ENCODE results near the gene ITPRID2.

ITPRID2 gene

DNA sequence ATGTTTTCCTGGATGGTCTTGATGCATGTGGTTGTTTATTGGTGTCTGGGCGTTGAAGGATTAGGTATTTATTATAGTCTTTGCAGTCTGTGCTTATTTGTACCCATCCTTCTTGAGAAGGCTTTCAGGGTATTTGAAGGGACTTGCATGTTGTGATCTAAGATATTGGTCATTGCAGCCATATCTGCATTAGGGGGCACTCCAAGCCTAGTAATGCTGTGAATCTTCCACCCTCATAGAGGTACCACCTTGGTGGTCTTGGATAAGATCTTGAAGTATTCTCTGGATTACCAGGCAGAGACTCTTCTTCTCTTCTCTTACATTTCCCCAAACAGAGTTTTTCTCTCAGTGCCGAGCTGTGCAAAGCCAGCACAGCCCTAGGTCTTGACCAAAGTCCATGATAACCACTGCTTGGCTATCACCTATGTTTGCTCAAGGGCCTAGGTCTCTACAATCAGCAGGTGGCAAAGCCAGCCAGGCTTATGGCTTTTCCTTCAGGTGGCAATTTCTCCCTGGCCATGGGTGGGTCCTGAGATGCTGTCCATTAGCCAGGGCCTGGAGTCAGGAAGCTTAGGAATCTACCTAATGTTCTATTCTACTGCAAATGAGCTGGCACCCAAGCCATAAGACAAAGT, 78.7 kb downstream of the ITPRID2 start:
- no peak for DNase-seq

DNA sequence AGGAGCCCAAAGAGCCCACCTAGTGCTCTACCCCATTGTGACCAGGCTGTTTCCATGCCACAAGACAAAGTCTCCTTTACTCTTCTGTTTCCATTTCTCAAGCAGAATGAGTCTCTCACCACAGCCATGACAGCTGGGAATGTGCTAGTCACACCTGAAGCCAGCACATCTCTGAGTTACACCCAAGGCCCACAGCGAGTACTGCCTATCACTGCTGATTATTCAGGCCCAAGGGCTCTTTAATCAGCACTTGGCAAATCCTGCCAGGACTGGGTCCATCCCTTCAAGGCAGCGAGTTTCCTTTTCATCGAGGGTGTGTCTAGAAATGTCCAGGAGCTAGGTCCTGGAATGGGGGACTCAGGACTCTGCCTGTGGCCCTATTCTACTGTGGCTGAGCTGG, 79.5 kb downstream of the ITPRID2 start:
- DNase-seq = no peak

DNA sequence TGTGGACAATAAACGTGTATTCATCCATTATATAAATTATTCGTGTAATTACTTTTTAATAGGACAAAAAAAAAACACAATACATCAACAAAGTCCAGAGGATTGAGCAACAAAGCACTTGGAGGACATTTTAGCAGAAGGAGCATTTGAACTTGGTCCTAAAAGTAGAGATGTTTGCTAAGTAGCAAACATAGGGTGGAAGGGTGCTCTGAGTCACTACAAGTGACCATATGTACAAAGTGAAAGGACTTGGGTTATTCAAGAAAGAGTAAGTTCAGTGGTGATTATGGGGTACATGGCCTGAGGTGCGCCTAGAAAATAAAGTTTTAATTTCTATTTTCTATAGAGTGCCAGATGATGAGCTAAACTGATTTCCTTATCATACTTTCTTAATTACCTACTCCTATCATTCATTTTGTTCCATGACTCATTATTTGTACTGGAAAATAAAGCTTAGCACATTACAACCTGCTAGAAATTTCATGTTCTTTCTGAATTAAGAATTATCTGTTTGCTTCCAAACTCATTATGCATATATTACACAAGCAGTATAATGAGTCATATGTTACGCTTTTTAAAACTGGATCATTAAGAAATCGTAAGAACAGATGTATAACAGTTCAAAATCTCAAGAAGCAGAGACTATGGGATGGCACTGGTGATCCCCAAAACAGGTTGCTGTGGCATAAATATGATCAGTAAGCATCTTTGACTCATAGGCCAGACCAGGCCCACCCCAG, 81.1 kb downstream of the ITPRID2 start:
- no peak for DNase-seq

DNA sequence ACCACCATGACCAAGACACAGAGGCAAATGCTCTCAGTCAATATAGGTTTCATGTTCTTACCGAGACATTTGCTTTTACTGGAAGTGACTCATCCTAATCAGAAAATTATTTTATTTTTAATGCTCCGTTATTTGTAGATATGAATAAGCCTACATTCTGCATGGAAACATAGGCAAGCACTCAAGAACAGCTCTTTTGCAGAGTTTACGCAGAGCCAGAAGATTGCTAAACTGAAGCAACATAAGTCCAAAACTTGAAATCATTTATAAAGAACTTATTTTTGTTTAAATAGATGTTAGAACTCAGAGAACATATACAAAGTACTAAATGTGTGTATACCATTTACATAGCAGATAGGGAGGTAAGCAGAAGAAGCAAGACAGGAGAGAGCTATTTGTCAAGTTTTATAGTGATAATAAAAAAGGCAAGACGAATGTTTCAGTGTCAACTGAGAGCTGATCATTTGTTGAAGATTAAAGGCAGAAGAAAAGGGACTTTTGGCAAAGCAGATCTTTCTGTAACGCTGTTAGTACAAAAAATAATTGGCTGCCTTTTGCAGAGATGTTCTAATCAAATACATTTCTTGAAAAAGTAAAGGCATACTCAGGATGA, 81.7 kb downstream of the ITPRID2 start:
- DNase-seq = no peak

DNA sequence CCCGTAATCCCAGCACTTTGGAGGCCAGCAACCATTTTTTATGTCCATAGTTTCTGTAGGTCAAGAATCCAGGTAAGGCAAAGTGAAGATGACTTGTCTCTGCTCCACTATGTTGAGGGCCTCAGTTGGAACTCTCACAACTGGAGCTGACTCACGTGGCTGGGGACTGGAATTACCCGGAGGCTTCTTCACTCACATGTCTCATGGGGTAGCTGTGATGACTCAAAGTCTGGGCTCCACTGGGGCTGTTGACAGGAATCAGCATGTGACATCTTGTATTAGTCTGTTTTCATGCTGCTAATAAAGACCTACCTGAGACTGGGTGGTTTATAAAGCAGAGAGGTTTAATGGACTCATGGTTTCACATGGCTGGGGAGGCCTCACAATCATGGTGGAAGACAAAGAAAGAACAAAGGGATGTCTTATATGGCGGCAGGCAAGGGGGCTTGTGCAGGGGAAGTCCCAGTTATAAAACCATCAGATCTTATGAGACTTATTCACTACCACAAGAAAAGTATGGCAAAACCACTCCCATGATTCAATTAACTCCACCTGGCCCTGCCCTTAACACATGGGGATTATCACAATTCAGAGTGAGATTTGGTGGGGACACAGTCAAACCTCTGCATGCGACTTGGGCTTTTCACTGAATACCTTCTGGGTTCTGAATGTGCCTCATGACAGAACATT, 86.3 kb downstream of the ITPRID2 start:
- DNase-seq = no peak

DNA sequence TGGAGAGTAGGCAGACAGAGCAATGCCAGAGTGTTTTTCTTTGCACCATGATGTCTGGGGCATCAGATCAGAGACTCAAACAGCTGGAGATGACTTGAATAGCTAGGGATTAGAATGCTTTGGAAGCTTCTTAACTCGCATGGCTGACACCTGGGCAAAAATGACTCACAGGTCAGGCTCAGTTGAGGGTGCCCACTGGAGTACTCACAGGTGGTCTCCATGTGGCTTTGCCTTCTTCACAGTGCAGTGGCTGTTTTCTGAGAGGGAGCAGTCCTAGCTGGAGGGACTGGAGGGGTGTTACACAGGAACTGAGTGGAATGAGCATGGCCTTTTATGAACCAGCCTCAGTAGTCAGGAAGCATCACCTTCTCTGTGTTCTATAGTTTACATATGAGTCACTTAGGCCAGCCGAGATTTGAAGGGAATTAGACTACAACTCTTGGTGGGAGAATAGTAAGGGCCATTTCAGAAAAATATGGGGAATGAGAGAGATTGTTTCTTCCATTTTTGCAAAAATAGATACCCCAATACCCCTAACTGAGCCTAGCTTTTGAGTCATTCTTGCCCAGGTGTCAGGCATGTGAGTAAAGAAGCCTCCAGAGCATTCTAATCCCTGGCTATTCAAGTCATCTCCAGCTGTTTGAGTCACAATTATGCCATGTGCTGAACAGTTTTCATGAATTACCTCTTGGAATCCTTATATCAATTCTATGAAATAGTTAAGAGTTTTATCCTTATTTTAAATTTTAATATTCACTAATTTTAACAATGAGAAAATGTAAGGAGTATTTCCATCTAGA, 87.0 kb downstream of the ITPRID2 start:
- DNase-seq = no peak
